Activated CD4-positive, alpha-beta T cell treated with anti-CD3 and anti-CD28 coated beads, Interleukin-2, Interleukin-4, amounts not matched to agents 100 ng/mL and 50 ng/mL, durations not matched to agents 16 hours and 8 hours (primary cell): ENCODE data around the gene SESN1.
"Not testable (repeated sequence)": the region's sequence is repeated elsewhere in the genome, so short reads cannot be mapped to it uniquely, and the experiment has no call there.

ENCODE experiments used
- DNase-seq: peaks from one replicate; pipeline ENCODE4 v3.0.0-alpha.2; 2020; ENCODE audit warnings: low spot score

Gene SESN1

GRCh38 chr6:109095036-109095834 is 589 bp upstream of the SESN1 start, which contains the start of gene CEP57L1:
Gene CEP57L1 (plus strand): TSS chr6:109095507. CDS start chr6:109145222, 49,715 bp downstream.
- peak; percentile 97 for DNase-seq

- DNase-seq: no peak
These were observed 772 bp downstream of the SESN1 start for GRCh38 chr6:109093732-109094415.

- DNase-seq: no peak
These were observed 2.6 kb downstream of the SESN1 start for GRCh38 chr6:109092074-109092473.

- no peak for DNase-seq
These were observed 3.2 kb downstream of the SESN1 start for GRCh38 chr6:109091314-109092024.

GRCh38 chr6:109088995-109089394 is 5.7 kb downstream of the SESN1 start:
- DNase-seq: no peak

- no peak for DNase-seq
These were observed 6.9 kb downstream of the SESN1 start for GRCh38 chr6:109087661-109088264.

- DNase-seq: not testable (repeated sequence)
These were observed 10.5 kb downstream of the SESN1 start for GRCh38 chr6:109084146-109084545.

GRCh38 chr6:109083657-109084056 is 11.0 kb downstream of the SESN1 start:
- no peak for DNase-seq

- DNase-seq: no peak
These were observed 12.5 kb downstream of the SESN1 start for GRCh38 chr6:109082188-109082577.

- no peak for DNase-seq
These were observed 13.0 kb downstream of the SESN1 start for GRCh38 chr6:109081516-109082187.

GRCh38 chr6:109081026-109081425 is 13.6 kb downstream of the SESN1 start:
- DNase-seq: no peak

- DNase-seq: no peak
These were observed 14.7 kb downstream of the SESN1 start for GRCh38 chr6:109079981-109080380.

GRCh38 chr6:109076377-109076776 is 18.3 kb downstream of the SESN1 start:
- no peak for DNase-seq

GRCh38 chr6:109075934-109076333 is 18.7 kb downstream of the SESN1 start:
- DNase-seq: no peak

- no peak for DNase-seq
These were observed 20.6 kb downstream of the SESN1 start for GRCh38 chr6:109074133-109074415.

- DNase-seq: peak; percentile 66
These were observed 21.1 kb downstream of the SESN1 start for GRCh38 chr6:109073344-109074132.

GRCh38 chr6:109071125-109071917 is 23.3 kb downstream of the SESN1 start:
- DNase-seq: no peak

GRCh38 chr6:109069746-109070145 is 24.9 kb downstream of the SESN1 start:
- no peak for DNase-seq

GRCh38 chr6:109062767-109063352 is 31.8 kb downstream of the SESN1 start:
- DNase-seq: no peak

- no peak for DNase-seq
These were observed 32.4 kb downstream of the SESN1 start for GRCh38 chr6:109062216-109062615.
